ENCODE results near the gene TPCN1.

- TF ChIP-seq EZH2 (IDR thresholded peaks at IDR 0.05; ENCODE audit: borderline replicate concordance, low read depth, low read length, poor library complexity, severe bottlenecking) (no peak), CTCF (conservative IDR thresholded peaks at IDR 0.05; ENCODE audit: low read depth, low read length) (no peak)
Measured at GRCh38 chr12:113329022-113329790, 107.9 kb downstream of the TPCN1 start.
